Lower leg skin (tissue), 3 donors: ENCODE data around the gene C16orf92.
"Not testable (repeated sequence)": the region's sequence is repeated elsewhere in the genome, so short reads cannot be mapped to it uniquely, and the experiment has no call there.

Experiments used
- CTCF ChIP-seq, 3 donors: fragments of 450-650 bp; IDR thresholded peaks; one replicate each; pipeline ENCODE4 v1.5.1; 2016; ENCODE audit warnings: antibody characterized with exemption in 3 of 3, mild to moderate bottlenecking in 3 of 3, moderate library complexity in 2 of 3
- POLR2A ChIP-seq, 2 donors: fragments of 450-650 bp; IDR thresholded peaks; one replicate each; pipeline ENCODE4 v1.6.1; 2016 to 2017; ENCODE audit warnings: antibody characterized with exemption in 2 of 2, mild to moderate bottlenecking in 1 of 2, moderate library complexity in 1 of 2

- not testable (repeated sequence) for TF ChIP-seq POLR2A, CTCF (IDR thresholded peaks at IDR 0.05)
Measured at GRCh38 chr16:30040690-30041089, 17.7 kb downstream of the C16orf92 start.
